22Rv1 (cell line): ENCODE data around the gene RAB7A.

Source experiments
- CTCF ChIP-seq: fragments of 450-650 bp; IDR thresholded peaks from 2 replicates; pipeline ENCODE4 v1.5.1; 2017; ENCODE audit warnings: mild to moderate bottlenecking
- ZFX ChIP-seq: fragments of 450-650 bp; IDR thresholded peaks from 2 replicates; pipeline ENCODE4 v1.6.1; 2017; ENCODE audit warnings: antibody characterized with exemption, borderline replicate concordance

GRCh38 chr3:128786434-128787020 lies 60.5 kb downstream of the RAB7A start:
- no peak for TF ChIP-seq CTCF
- TF ChIP-seq ZFX = no peak
